Measurements from ENCODE around the gene ZDHHC24. TPM values are rescaled to one million over a fixed set of nuclear protein-coding genes. Genes with fewer than 3 reads are reported as not detected.

Gene ZDHHC24
- total and polyA plus RNA-seq, 2 experiments from 2014 or later = 5.6 to 13.1 TPM

DNA sequence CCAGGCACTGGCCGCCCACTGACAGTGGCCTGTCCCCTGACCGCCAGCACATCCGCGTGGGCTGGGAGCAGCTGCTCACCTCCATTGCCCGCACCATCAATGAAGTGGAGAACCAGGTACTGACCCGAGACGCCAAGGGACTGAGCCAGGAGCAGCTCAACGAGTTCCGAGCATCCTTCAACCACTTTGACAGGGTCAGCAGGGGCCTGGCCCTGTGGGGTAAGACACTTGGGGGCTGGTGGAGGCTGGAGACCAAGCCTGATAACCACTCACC lies 16.1 kb upstream of the ZDHHC24 start:
- Histone ChIP-seq H2AFZ (no peak overlapping the region), H3F3A (replicated peaks; ENCODE audit: low read depth) (0 out of 2 replicates have a peak, but pooled peaks cover 3% of the 10 kb centered on the region), H3K27ac (ENCODE audit: low read depth) (no peak overlapping the region), H3K4me1 (ENCODE audit: insufficient read depth) (0 out of 2 replicates have a peak, but pooled peaks cover 4% of the 10 kb centered on the region), H3K36me3 (ENCODE audit: insufficient read depth) (no peaks in the 10 kb centered on the region), H3K4me3 (no peak overlapping the region), H4K20me1 (replicated peaks; ENCODE audit: insufficient read depth) (no peaks in the 10 kb centered on the region), H3K4me2 (no peak overlapping the region), H3K9me2 (ENCODE audit: insufficient read depth) (no peaks in the 10 kb centered on the region), H3K79me2 (replicated peaks; ENCODE audit: insufficient read depth) (no peaks in the 10 kb centered on the region), H3K27me3 (ENCODE audit: insufficient read depth) (no peaks in the 10 kb centered on the region)
- Mint-ChIP-seq H3K9me3 (no peaks in the 10 kb centered on the region), H3K4me3 (no peak overlapping the region), H3K4me1 (no peaks in the 10 kb centered on the region; the same call in 2 of the 3 replicates), H3K36me3 (ENCODE audit: low read depth) (peaks cover 14% of the 10 kb centered on the region), H3K27ac (no peak overlapping the region), H3K27me3 (ENCODE audit: insufficient read depth, low read depth, poor library complexity) (peaks cover 15% of the 10 kb centered on the region)
- TF ChIP-seq POLR2AphosphoS5 (IDR thresholded peaks at IDR 0.05; ENCODE audit: low read depth) (no peak), CREB1 (CRISPR knock-in tag; IDR thresholded peaks at IDR 0.05; ENCODE audit: low read depth) (no peak), JUNB (IDR thresholded peaks at IDR 0.05; ENCODE audit: unreplicated experiment) (no peak), ZNF331 (CRISPR knock-in tag; IDR thresholded peaks at IDR 0.05; ENCODE audit: low read depth) (no peak), STAT1 (IDR thresholded peaks at IDR 0.05; ENCODE audit: unreplicated experiment) (no peak), NANOG (IDR thresholded peaks at IDR 0.05; ENCODE audit: borderline replicate concordance) (no peak), ZNF114 (CRISPR knock-in tag; IDR thresholded peaks at IDR 0.05) (no peak), EZH2 (IDR thresholded peaks at IDR 0.05; ENCODE audit: low read depth, unreplicated experiment) (no peak), EZH2phosphoT487 (IDR thresholded peaks at IDR 0.05; ENCODE audit: unreplicated experiment) (no peak)
- TF ChIP-seq, protein P1, sequence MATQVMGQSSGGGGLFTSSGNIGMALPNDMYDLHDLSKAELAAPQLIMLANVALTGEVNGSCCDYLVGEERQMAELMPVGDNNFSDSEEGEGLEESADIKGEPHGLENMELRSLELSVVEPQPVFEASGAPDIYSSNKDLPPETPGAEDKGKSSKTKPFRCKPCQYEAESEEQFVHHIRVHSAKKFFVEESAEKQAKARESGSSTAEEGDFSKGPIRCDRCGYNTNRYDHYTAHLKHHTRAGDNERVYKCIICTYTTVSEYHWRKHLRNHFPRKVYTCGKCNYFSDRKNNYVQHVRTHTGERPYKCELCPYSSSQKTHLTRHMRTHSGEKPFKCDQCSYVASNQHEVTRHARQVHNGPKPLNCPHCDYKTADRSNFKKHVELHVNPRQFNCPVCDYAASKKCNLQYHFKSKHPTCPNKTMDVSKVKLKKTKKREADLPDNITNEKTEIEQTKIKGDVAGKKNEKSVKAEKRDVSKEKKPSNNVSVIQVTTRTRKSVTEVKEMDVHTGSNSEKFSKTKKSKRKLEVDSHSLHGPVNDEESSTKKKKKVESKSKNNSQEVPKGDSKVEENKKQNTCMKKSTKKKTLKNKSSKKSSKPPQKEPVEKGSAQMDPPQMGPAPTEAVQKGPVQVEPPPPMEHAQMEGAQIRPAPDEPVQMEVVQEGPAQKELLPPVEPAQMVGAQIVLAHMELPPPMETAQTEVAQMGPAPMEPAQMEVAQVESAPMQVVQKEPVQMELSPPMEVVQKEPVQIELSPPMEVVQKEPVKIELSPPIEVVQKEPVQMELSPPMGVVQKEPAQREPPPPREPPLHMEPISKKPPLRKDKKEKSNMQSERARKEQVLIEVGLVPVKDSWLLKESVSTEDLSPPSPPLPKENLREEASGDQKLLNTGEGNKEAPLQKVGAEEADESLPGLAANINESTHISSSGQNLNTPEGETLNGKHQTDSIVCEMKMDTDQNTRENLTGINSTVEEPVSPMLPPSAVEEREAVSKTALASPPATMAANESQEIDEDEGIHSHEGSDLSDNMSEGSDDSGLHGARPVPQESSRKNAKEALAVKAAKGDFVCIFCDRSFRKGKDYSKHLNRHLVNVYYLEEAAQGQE (IDR thresholded peaks at IDR 0.05; ENCODE audit: unreplicated experiment) = no peak
- TF ChIP-seq, protein P2, sequence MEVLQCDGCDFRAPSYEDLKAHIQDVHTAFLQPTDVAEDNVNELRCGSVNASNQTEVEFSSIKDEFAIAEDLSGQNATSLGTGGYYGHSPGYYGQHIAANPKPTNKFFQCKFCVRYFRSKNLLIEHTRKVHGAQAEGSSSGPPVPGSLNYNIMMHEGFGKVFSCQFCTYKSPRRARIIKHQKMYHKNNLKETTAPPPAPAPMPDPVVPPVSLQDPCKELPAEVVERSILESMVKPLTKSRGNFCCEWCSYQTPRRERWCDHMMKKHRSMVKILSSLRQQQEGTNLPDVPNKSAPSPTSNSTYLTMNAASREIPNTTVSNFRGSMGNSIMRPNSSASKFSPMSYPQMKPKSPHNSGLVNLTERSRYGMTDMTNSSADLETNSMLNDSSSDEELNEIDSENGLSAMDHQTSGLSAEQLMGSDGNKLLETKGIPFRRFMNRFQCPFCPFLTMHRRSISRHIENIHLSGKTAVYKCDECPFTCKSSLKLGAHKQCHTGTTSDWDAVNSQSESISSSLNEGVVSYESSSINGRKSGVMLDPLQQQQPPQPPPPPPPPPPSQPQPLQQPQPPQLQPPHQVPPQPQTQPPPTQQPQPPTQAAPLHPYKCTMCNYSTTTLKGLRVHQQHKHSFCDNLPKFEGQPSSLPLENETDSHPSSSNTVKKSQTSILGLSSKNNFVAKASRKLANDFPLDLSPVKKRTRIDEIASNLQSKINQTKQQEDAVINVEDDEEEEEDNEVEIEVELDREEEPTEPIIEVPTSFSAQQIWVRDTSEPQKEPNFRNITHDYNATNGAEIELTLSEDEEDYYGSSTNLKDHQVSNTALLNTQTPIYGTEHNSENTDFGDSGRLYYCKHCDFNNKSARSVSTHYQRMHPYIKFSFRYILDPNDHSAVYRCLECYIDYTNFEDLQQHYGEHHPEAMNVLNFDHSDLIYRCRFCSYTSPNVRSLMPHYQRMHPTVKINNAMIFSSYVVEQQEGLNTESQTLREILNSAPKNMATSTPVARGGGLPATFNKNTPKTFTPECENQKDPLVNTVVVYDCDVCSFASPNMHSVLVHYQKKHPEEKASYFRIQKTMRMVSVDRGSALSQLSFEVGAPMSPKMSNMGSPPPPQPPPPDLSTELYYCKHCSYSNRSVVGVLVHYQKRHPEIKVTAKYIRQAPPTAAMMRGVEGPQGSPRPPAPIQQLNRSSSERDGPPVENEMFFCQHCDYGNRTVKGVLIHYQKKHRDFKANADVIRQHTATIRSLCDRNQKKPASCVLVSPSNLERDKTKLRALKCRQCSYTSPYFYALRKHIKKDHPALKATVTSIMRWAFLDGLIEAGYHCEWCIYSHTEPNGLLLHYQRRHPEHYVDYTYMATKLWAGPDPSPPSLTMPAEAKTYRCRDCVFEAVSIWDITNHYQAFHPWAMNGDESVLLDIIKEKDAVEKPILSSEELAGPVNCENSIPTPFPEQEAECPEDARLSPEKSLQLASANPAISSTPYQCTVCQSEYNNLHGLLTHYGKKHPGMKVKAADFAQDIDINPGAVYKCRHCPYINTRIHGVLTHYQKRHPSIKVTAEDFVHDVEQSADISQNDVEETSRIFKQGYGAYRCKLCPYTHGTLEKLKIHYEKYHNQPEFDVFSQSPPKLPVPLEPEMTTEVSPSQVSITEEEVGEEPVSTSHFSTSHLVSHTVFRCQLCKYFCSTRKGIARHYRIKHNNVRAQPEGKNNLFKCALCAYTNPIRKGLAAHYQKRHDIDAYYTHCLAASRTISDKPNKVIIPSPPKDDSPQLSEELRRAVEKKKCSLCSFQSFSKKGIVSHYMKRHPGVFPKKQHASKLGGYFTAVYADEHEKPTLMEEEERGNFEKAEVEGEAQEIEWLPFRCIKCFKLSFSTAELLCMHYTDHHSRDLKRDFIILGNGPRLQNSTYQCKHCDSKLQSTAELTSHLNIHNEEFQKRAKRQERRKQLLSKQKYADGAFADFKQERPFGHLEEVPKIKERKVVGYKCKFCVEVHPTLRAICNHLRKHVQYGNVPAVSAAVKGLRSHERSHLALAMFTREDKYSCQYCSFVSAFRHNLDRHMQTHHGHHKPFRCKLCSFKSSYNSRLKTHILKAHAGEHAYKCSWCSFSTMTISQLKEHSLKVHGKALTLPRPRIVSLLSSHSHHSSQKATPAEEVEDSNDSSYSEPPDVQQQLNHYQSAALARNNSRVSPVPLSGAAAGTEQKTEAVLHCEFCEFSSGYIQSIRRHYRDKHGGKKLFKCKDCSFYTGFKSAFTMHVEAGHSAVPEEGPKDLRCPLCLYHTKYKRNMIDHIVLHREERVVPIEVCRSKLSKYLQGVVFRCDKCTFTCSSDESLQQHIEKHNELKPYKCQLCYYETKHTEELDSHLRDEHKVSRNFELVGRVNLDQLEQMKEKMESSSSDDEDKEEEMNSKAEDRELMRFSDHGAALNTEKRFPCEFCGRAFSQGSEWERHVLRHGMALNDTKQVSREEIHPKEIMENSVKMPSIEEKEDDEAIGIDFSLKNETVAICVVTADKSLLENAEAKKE (CRISPR knock-in tag; IDR thresholded peaks at IDR 0.05) = no peak
- TF ChIP-seq, protein P3, sequence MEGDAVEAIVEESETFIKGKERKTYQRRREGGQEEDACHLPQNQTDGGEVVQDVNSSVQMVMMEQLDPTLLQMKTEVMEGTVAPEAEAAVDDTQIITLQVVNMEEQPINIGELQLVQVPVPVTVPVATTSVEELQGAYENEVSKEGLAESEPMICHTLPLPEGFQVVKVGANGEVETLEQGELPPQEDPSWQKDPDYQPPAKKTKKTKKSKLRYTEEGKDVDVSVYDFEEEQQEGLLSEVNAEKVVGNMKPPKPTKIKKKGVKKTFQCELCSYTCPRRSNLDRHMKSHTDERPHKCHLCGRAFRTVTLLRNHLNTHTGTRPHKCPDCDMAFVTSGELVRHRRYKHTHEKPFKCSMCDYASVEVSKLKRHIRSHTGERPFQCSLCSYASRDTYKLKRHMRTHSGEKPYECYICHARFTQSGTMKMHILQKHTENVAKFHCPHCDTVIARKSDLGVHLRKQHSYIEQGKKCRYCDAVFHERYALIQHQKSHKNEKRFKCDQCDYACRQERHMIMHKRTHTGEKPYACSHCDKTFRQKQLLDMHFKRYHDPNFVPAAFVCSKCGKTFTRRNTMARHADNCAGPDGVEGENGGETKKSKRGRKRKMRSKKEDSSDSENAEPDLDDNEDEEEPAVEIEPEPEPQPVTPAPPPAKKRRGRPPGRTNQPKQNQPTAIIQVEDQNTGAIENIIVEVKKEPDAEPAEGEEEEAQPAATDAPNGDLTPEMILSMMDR (conservative IDR thresholded peaks at IDR 0.05; ENCODE audit: low read depth in 2 of 2) = no peak
- TF ChIP-seq, protein P4, sequence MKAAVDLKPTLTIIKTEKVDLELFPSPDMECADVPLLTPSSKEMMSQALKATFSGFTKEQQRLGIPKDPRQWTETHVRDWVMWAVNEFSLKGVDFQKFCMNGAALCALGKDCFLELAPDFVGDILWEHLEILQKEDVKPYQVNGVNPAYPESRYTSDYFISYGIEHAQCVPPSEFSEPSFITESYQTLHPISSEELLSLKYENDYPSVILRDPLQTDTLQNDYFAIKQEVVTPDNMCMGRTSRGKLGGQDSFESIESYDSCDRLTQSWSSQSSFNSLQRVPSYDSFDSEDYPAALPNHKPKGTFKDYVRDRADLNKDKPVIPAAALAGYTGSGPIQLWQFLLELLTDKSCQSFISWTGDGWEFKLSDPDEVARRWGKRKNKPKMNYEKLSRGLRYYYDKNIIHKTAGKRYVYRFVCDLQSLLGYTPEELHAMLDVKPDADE (IDR thresholded peaks at IDR 0.05) = no peak
- no peak for DNase-seq (ENCODE audit: low spot score)
- no peak for ATAC-seq
